Measurements from ENCODE around the gene PSMD1. TPM values are rescaled to one million over a fixed set of nuclear protein-coding genes. Genes with fewer than 3 reads are reported as not detected.

Gene PSMD1
- polyA plus RNA-seq, 1 donor (not counting 4 experiments of a cell fraction or from before 2014, with no cell fraction given), result 262 TPM

DNA sequence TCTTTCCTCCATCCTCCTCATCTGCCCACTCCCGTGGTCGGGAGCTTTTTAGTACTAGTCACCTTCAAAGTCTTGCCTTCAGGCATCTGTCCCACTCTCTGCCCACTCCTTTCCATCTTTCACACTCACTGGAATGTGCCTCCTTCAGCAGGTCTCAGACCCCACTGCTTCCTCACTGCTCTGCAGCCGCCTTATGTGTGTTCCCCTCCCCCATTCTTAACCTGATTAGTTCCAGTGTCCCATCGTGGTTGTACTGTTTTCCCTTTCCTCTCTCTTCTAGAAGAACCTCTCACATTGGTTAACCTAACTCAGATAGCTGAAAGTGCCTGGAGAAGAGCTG lies 144.8 kb downstream of the PSMD1 start:
- Histone ChIP-seq H4K20me1 (ENCODE audit: control insufficient read depth, extremely low read depth, insufficient read depth, low read length) (no peaks in the 10 kb centered on the region), H3K9me3 (ENCODE audit: control insufficient read depth, low read depth, low read length) (no peaks in the 10 kb centered on the region), H3K79me2 (ENCODE audit: control insufficient read depth, insufficient read depth, low read length) (no peaks in the 10 kb centered on the region), H3K4me2 (ENCODE audit: control insufficient read depth, extremely low read depth, insufficient read depth, low read depth, low read length) (no peak overlapping the region), H3K9ac (ENCODE audit: control insufficient read depth, extremely low read depth, insufficient read depth, low read length) (no peak overlapping the region), H3K27ac (ENCODE audit: control insufficient read depth, insufficient read depth, low read length) (no peak overlapping the region), H3K9me1 (ENCODE audit: control insufficient read depth, extremely low read depth, insufficient read depth, low read length) (no peaks in the 10 kb centered on the region), H3K27me3 (ENCODE audit: control insufficient read depth, extremely low read depth, insufficient read depth, low read length) (no peaks in the 10 kb centered on the region), H3K4me3 (ENCODE audit: control insufficient read depth in 2 of 3, extremely low read depth in 1 of 3, insufficient read depth in 2 of 3, low read depth in 1 of 3, low read length in 3 of 3) (no peak overlapping the region), H3K4me1 (ENCODE audit: control insufficient read depth, extremely low read depth, insufficient read depth, low read length) (peaks cover 22% of the 10 kb centered on the region), H3K36me3 (ENCODE audit: control insufficient read depth in 2 of 2, extremely low read depth in 1 of 2, insufficient read depth in 2 of 2, low read length in 2 of 2) (no peaks in the 10 kb centered on the region), H2AFZ (ENCODE audit: control insufficient read depth, low read length) (no peak overlapping the region)
- DNase-seq (ENCODE audit: low read depth, low spot score) (no peak), FAIRE-seq (no peak)
- dilution Hi-C loops (cut with MboI; ENCODE audit: extremely low pct_ligation_motif_present, low sequenced_read_pairs), result no loop called here
- no peak for TF ChIP-seq EZH2 (IDR thresholded peaks at IDR 0.05; ENCODE audit: low read length)
- TF ChIP-seq, protein P1, sequence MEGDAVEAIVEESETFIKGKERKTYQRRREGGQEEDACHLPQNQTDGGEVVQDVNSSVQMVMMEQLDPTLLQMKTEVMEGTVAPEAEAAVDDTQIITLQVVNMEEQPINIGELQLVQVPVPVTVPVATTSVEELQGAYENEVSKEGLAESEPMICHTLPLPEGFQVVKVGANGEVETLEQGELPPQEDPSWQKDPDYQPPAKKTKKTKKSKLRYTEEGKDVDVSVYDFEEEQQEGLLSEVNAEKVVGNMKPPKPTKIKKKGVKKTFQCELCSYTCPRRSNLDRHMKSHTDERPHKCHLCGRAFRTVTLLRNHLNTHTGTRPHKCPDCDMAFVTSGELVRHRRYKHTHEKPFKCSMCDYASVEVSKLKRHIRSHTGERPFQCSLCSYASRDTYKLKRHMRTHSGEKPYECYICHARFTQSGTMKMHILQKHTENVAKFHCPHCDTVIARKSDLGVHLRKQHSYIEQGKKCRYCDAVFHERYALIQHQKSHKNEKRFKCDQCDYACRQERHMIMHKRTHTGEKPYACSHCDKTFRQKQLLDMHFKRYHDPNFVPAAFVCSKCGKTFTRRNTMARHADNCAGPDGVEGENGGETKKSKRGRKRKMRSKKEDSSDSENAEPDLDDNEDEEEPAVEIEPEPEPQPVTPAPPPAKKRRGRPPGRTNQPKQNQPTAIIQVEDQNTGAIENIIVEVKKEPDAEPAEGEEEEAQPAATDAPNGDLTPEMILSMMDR (optimal IDR thresholded peaks at IDR 0.05 in 1 of 3, IDR thresholded peaks at IDR 0.05 in 1 of 3, conservative IDR thresholded peaks at IDR 0.05 in 1 of 3; ENCODE audit: extremely low read depth in 1 of 3, insufficient read depth in 2 of 3, low read length in 3 of 3), result no peak

DNA sequence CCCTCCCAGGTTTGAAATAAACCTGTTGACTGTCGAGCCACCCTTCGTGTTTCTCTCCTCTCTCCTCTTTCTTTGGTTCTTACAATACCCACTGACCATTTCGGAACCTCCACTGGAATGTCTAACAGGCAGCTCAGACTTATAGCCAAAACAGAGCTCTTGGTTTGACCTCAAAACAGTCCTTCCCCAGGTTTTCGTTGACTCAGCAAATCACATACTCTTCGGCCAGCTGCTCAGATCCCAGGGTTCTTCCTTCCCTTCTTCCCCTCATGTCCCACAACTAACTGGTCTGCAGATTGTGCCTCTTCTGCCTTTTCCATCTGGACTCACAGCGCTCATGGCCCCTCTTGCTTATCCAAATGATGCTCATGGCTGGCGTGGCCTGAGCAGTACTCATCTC lies 146.4 kb downstream of the PSMD1 start:
- H3K4me1 ChIP-seq (ENCODE audit: control insufficient read depth, extremely low read depth, insufficient read depth, low read length), result peaks cover 22% of the 10 kb centered on the region
- no peaks in the 10 kb centered on the region for H3K79me2 ChIP-seq (ENCODE audit: control insufficient read depth, insufficient read depth, low read length)
- H3K36me3 ChIP-seq (ENCODE audit: control insufficient read depth in 2 of 2, extremely low read depth in 1 of 2, insufficient read depth in 2 of 2, low read length in 2 of 2), result no peaks in the 10 kb centered on the region
- H3K9ac ChIP-seq (ENCODE audit: control insufficient read depth, extremely low read depth, insufficient read depth, low read length), result no peak overlapping the region
- H3K9me1 ChIP-seq (ENCODE audit: control insufficient read depth, extremely low read depth, insufficient read depth, low read length), result no peaks in the 10 kb centered on the region
- H4K20me1 ChIP-seq (ENCODE audit: control insufficient read depth, extremely low read depth, insufficient read depth, low read length), result no peaks in the 10 kb centered on the region
- no peak overlapping the region for H2AFZ ChIP-seq (ENCODE audit: control insufficient read depth, low read length)
- FAIRE-seq, result no peak
- no peak overlapping the region for H3K27ac ChIP-seq (ENCODE audit: control insufficient read depth, insufficient read depth, low read length)
- dilution Hi-C loops (cut with MboI; ENCODE audit: extremely low pct_ligation_motif_present, low sequenced_read_pairs), result no loop called here
- no peak overlapping the region for H3K4me3 ChIP-seq (ENCODE audit: control insufficient read depth in 2 of 3, extremely low read depth in 1 of 3, insufficient read depth in 2 of 3, low read depth in 1 of 3, low read length in 3 of 3)
- DNase-seq (ENCODE audit: low read depth, low spot score), result no peak
- H3K27me3 ChIP-seq (ENCODE audit: control insufficient read depth, extremely low read depth, insufficient read depth, low read length), result no peaks in the 10 kb centered on the region
- no peak for TF ChIP-seq EZH2 (IDR thresholded peaks at IDR 0.05; ENCODE audit: low read length)
- TF ChIP-seq, protein P1 (optimal IDR thresholded peaks at IDR 0.05 in 1 of 3, IDR thresholded peaks at IDR 0.05 in 1 of 3, conservative IDR thresholded peaks at IDR 0.05 in 1 of 3; ENCODE audit: extremely low read depth in 1 of 3, insufficient read depth in 2 of 3, low read length in 3 of 3), result no peak
- H3K4me2 ChIP-seq (ENCODE audit: control insufficient read depth, extremely low read depth, insufficient read depth, low read depth, low read length), result no peak overlapping the region
- H3K9me3 ChIP-seq (ENCODE audit: control insufficient read depth, low read depth, low read length), result no peaks in the 10 kb centered on the region
